BLaER1 (cell line): ENCODE data around the gene AFAP1.

Experiments used
- H3K27ac ChIP-seq: shearing (Covaris generic); formaldehyde crosslinking; 2 replicates; pipeline ENCODE4 v1.8.1; 2022
- H3K27me3 ChIP-seq: shearing (Covaris generic); formaldehyde crosslinking; 2 replicates; pipeline ENCODE4 v1.8.1; 2022
- H3K36me3 ChIP-seq: shearing (Covaris generic); formaldehyde crosslinking; 2 replicates; pipeline ENCODE4 v1.8.1; 2022
- H3K4me1 ChIP-seq: shearing (Covaris generic); formaldehyde crosslinking; 2 replicates; pipeline ENCODE4 v1.8.1; 2022
- H3K4me2 ChIP-seq: shearing (Covaris generic); formaldehyde crosslinking; 2 replicates; pipeline ENCODE4 v1.8.1; 2022
- H3K4me3 ChIP-seq: shearing (Covaris generic); formaldehyde crosslinking; 2 replicates; pipeline ENCODE4 v1.8.1; 2022
- H3K9ac ChIP-seq: shearing (Covaris generic); formaldehyde crosslinking; 2 replicates; pipeline ENCODE4 v1.8.1; 2022
- H3K9me3 ChIP-seq: shearing (Covaris generic); formaldehyde crosslinking; 2 replicates; pipeline ENCODE4 v1.8.1; 2022
- H4K20me1 ChIP-seq: shearing (Covaris generic); formaldehyde crosslinking; 2 replicates; pipeline ENCODE4 v1.8.1; 2022
- Cebpa-rat ChIP-seq: shearing (Covaris generic); IDR thresholded peaks from 2 replicates; pipeline ENCODE4 v1.8.1; 2022

Gene AFAP1

GRCh38 chr4:7778510-7779431 lies 160.9 kb downstream of the AFAP1 start:
- Histone ChIP-seq H3K27ac (no peak overlapping the region), H3K27me3 (no peaks in the 10 kb centered on the region), H3K4me1 (peaks cover 28% of the 10 kb centered on the region), H3K4me2 (no peak overlapping the region), H3K9me3 (no peaks in the 10 kb centered on the region), H3K9ac (no peak overlapping the region), H3K4me3 (no peak overlapping the region), H4K20me1 (no peaks in the 10 kb centered on the region), H3K36me3 (peaks cover 28% of the 10 kb centered on the region)
- TF ChIP-seq Cebpa-rat = no peak

DNA sequence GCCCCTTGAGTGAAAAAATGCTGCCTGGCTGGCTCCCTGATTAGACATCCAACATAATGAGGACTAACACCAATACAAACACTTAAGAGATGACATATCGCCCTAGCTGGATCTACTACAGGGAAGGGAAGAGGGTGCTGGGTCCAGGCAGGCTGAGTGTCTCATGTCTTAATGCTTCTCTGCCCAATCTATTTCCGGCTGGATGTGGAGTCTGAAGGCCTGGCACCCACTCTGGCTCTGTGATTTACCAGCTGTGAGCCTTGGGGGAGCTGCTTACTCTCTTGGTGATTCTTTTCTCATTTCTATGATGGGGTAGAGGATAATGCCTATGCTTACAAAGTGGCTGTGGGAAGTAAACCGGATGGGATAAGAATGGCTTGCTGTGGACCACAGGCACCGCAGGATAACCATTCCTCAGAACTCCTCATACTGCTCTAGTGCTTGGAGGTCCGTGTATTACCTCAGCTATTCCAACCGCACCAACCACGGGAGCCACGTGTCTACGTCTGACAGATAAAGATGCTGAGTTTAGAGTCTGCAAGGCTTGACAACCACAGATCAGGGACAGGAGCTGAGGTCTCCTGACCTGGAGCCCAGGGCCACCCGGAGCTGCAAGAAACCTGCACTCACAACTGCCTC lies 161.7 kb downstream of the AFAP1 start:
- no peak overlapping the region for H3K4me3 ChIP-seq
- no peaks in the 10 kb centered on the region for H4K20me1 ChIP-seq
- no peak overlapping the region for H3K27ac ChIP-seq
- H3K27me3 ChIP-seq = no peaks in the 10 kb centered on the region
- peaks cover 35% of the 10 kb centered on the region for H3K36me3 ChIP-seq
- H3K4me2 ChIP-seq = no peak overlapping the region
- H3K9ac ChIP-seq = no peak overlapping the region
- TF ChIP-seq Cebpa-rat = no peak
- no peaks in the 10 kb centered on the region for H3K9me3 ChIP-seq
- peaks cover 20% of the 10 kb centered on the region for H3K4me1 ChIP-seq

DNA sequence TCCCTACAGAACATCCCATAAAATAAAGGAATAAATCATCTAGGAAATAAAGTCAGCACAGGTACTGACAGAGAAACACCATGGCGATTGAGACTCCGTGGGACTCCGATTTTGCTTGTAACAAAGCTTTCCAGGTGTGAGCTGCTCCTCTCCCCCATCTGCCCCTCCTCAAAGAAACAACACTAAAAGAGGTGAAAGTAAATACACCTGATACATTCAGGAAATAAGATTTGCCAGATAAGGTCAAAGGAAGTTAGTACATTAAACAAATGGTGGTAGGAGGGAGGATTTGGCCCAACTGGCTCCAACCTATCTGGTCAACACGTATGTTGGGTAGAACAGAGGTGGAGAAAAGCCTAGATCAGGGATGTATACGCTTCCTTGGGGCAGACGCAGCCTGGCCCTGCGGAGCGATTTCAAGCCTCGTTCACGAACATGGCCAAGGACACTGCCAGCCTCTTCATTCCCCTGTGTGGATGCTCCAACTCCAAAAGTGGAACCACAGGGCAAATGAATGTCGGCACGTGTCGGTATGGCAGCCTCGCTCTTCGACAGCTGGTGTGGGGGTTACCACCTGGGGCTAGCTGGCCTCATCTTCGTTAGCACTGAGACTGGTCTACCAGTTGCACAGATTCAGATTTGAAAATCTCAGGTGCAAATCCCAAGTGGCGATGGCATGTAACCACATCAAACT lies 162.5 kb downstream of the AFAP1 start:
- H3K9ac ChIP-seq = no peak overlapping the region
- no peaks in the 10 kb centered on the region for H3K9me3 ChIP-seq
- no peaks in the 10 kb centered on the region for H3K27me3 ChIP-seq
- peaks cover 44% of the 10 kb centered on the region for H3K36me3 ChIP-seq
- no peak overlapping the region for H3K27ac ChIP-seq
- H4K20me1 ChIP-seq = no peaks in the 10 kb centered on the region
- H3K4me3 ChIP-seq = no peak overlapping the region
- H3K4me2 ChIP-seq = no peak overlapping the region
- no peak for TF ChIP-seq Cebpa-rat
- H3K4me1 ChIP-seq = peaks cover 12% of the 10 kb centered on the region

- Histone ChIP-seq H3K27ac (no peak overlapping the region), H3K9me3 (no peaks in the 10 kb centered on the region), H3K4me1 (peaks cover 15% of the 10 kb centered on the region), H3K4me2 (no peak overlapping the region), H3K36me3 (peaks cover 48% of the 10 kb centered on the region), H3K27me3 (no peaks in the 10 kb centered on the region), H4K20me1 (no peaks in the 10 kb centered on the region), H3K4me3 (no peak overlapping the region), H3K9ac (no peak overlapping the region)
- TF ChIP-seq Cebpa-rat = no peak
Measured at GRCh38 chr4:7775396-7775795, 164.3 kb downstream of the AFAP1 start.

GRCh38 chr4:7774301-7775294 lies 165.1 kb downstream of the AFAP1 start:
- Histone ChIP-seq H3K4me1 (peaks cover 17% of the 10 kb centered on the region), H3K4me3 (no peak overlapping the region), H3K27me3 (no peaks in the 10 kb centered on the region), H3K27ac (no peak overlapping the region), H3K9me3 (no peaks in the 10 kb centered on the region), H3K9ac (no peak overlapping the region), H3K4me2 (no peak overlapping the region), H4K20me1 (no peaks in the 10 kb centered on the region), H3K36me3 (peaks cover 48% of the 10 kb centered on the region)
- no peak for TF ChIP-seq Cebpa-rat

GRCh38 chr4:7773401-7774180 lies 166.1 kb downstream of the AFAP1 start:
- Histone ChIP-seq H3K36me3 (peaks cover 48% of the 10 kb centered on the region), H4K20me1 (no peaks in the 10 kb centered on the region)
- TF ChIP-seq Cebpa-rat = no peak

DNA sequence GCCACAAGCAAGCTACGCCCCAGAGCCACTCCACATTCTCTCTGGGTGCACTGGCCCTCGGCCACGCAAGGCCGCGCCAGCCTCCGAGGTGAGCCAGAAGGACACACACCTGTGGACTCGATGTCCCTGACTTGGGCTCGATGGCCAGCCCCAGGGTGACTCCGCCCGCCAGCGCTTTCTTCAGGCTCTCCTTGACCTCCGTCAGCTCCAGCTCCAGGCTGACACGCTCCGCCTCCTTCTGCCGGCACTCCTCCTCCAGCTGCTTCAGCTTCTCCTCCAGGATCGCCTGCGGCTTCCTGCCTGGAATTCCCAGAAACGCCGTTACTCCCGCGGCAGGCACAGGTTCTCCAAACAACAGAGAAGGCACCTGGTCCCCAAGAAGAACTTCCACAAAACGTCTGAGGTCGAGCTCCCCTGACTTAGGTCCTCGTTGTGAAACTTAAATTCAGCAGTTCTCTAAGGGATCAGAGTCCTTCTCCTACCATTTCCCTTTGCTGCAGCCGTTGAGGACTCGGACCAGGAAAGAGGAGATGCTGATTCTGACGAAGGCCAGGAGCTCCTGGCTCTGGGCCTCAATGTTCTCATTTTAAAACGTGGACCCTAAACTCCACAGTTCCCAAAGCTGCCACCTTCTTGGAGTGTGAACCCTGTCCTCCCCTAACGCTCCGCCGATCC lies 166.8 kb downstream of the AFAP1 start:
- TF ChIP-seq Cebpa-rat = no peak
- no peak overlapping the region for H3K4me2 ChIP-seq
- peaks cover 35% of the 10 kb centered on the region for H3K4me1 ChIP-seq
- H3K27me3 ChIP-seq = no peaks in the 10 kb centered on the region
- H3K36me3 ChIP-seq = peaks cover 40% of the 10 kb centered on the region
- H3K4me3 ChIP-seq = no peak overlapping the region
- H3K9ac ChIP-seq = no peak overlapping the region
- no peak overlapping the region for H3K27ac ChIP-seq
- no peaks in the 10 kb centered on the region for H3K9me3 ChIP-seq
- H4K20me1 ChIP-seq = no peaks in the 10 kb centered on the region

More at GRCh38 chr4:7773401-7774180, 166.1 kb downstream of the AFAP1 start:
- Histone ChIP-seq H3K9me3 (no peaks in the 10 kb centered on the region), H3K27me3 (no peaks in the 10 kb centered on the region), H3K27ac (no peak overlapping the region), H3K9ac (no peak overlapping the region), H3K4me2 (no peak overlapping the region), H3K4me3 (no peak overlapping the region), H3K4me1 (peaks cover 27% of the 10 kb centered on the region)
